Kidney (tissue), 14 donors: ENCODE measurements around the gene LDLRAP1. TPM values are rescaled to one million over a fixed set of nuclear protein-coding genes. Genes with fewer than 3 reads are reported as not detected.

Experiments
- DNase-seq, 5 donors: peaks; one replicate each; pipeline ENCODE4 v3.0.0-alpha.2; 2013 to 2020
- FAIRE-seq: peaks from 2 replicates; lab custom pipeline; 2012; peaks lifted over from hg19 to GRCh38; lab: Jason Lieb, UNC
- H3K27ac ChIP-seq, 2 donors: one replicate each; pipeline ENCODE4 v1.7.0; 2013; ENCODE audit warnings: low read depth in 2 of 2, low read length in 2 of 2, inconsistent platforms in 1 of 2
- H3K27me3 ChIP-seq: one replicate; pipeline ENCODE4 v1.7.1; 2013; ENCODE audit warnings: low read length, inconsistent platforms; ENCODE audit not compliant: control insufficient read depth, insufficient read depth
- H3K36me3 ChIP-seq, 3 donors: one replicate each; pipeline versions ENCODE4 v1.7.0 to v1.7.1; 2013; ENCODE audit warnings: low read length in 3 of 3, control low read depth in 1 of 3, inconsistent platforms in 1 of 3; ENCODE audit not compliant: insufficient read depth in 3 of 3, control insufficient read depth in 2 of 3
- H3K4me1 ChIP-seq, 3 donors: one replicate each; pipeline versions ENCODE4 v1.7.0 to v1.7.1; 2013; ENCODE audit warnings: low read length in 3 of 3, inconsistent platforms in 1 of 3, low read depth in 1 of 3; ENCODE audit not compliant: control insufficient read depth in 2 of 3, insufficient read depth in 2 of 3
- H3K4me3 ChIP-seq, 3 donors: one replicate each; pipeline versions ENCODE4 v1.7.0 to v1.8.1; 2013; ENCODE audit warnings: low read length in 3 of 3, control low read depth in 1 of 3, inconsistent platforms in 1 of 3
- H3K9ac ChIP-seq, 3 donors: one replicate each; pipeline versions ENCODE4 v1.7.0 to v1.7.1; 2013; ENCODE audit warnings: low read length in 3 of 3, control low read depth in 1 of 3, inconsistent platforms in 1 of 3
- H3K9me3 ChIP-seq, 3 donors: one replicate each; pipeline versions ENCODE4 v1.7.0 to v1.7.1; 2013; ENCODE audit warnings: low read length in 3 of 3, control low read depth in 1 of 3, inconsistent platforms in 1 of 3; ENCODE audit not compliant: control insufficient read depth in 2 of 3, insufficient read depth in 1 of 3
- CTCF ChIP-seq: IDR thresholded peaks from 3 replicates; pipeline ENCODE4 v1.5.1; 2012; ENCODE audit warnings: mild to moderate bottlenecking, moderate library complexity, borderline replicate concordance; ENCODE audit not compliant: insufficient read depth; ENCODE audit errors: extremely low read depth
- intact Hi-C: fragments of 100-400 bp; cut with DNase I; formaldehyde crosslinking; loops from one replicate; pipeline ENCODE4 v1.11.1; 2022
- polyA plus RNA-seq: library from polyadenylated mRNA; stranded (reverse); fragments of 350-450 nt; fragmentation: Illumina TruSeq; extraction: RNeasy Lipid Tissue Mini Kit (QIAGEN cat#74804); gene quantifications from one replicate; pipeline ENCODE4 v1.2.3, GENCODE V29; 2014; ENCODE audit warnings: low read depth, low replicate concordance; ENCODE audit not compliant: insufficient read depth
- total RNA-seq: library from RNA; stranded (reverse); fragmentation: NEBNext Ultra II Directional; extraction: Animal tissue kit (Norgen Biotek cat#: 25700); gene quantifications from one replicate; pipeline ENCODE4 v1.2.1, GENCODE V29; 2021
- donor health status: control.
- donor health status: control.
- donor health status: control.
- donor health status: control.
- donor health status: control.
- donor health status: DM: yes; HTN: yes; CAD: no.
- donor health status: Normal renal cell carcinoma (clear cell type).

Gene LDLRAP1
- total and polyA plus RNA-seq, 2 donors from 2014 or later, result 14.4 to 26.2 TPM

DNA sequence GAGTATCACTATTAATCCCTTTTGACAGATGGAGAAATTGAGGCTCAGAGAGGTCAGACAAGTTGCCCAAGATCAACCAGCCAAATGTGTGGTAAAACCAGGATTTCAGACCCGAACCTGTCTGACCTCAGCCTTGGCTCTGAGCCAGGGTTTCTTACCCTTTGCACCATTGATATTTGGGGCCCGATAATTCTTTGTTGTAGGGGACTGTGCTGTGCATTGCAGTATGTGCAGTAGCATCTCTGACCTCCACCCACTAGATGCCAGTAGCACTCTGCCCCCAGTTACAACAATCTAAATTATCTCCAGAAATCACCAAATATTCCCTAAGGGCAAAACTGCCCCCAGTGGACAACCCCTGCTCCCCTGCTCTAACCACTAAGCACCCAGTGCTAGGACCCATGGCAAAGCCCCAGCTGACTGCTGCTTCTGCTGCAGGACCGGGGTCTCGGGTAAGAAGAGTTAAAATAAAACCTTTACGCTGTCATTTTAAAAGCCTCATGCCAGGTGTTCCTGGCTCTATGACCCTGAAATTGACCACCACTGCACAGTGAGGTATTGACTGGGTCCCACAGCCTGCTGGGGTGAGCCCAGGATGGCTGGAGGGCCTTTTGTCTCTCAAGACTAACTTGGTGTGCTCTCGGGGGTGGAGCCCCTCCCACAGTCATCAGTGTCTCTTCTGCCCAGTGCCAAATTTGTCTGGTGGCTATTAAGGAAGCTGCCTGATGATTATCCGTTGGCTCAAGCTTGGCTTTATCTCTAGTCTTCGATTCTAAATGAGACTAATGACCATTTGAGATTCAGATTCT, 67.6 kb downstream of the LDLRAP1 start:
- TF ChIP-seq CTCF, result no peak
- H3K27me3 ChIP-seq, result peaks cover 2% of the 10 kb centered on the region
- intact Hi-C loops, result loop anchor here (10.0 kb wide), 1 partner anchor 184 kb away; no protein-coding TSS in a partner anchor
- FAIRE-seq, result no peak
- no peak overlapping the region for H3K27ac ChIP-seq
- H3K4me3 ChIP-seq, result no peak overlapping the region
- H3K4me1 ChIP-seq, result peaks cover 0 to 3% (median 0%) of the 10 kb centered on the region in 3 donors
- H3K36me3 ChIP-seq, result no peaks in the 10 kb centered on the region
- no peaks in the 10 kb centered on the region for H3K9me3 ChIP-seq
- H3K9ac ChIP-seq, result no peak overlapping the region
- DNase-seq, result no peak

GRCh38 chr1:25611843-25612242, 68.4 kb downstream of the LDLRAP1 start:
- Histone ChIP-seq H3K9me3 (no peaks in the 10 kb centered on the region), H3K27me3 (peaks cover 2% of the 10 kb centered on the region), H3K4me1 (peaks cover 0 to 5% (median 0%) of the 10 kb centered on the region in 3 donors), H3K36me3 (no peaks in the 10 kb centered on the region), H3K9ac (no peak overlapping the region), H3K27ac (no peak overlapping the region), H3K4me3 (no peak overlapping the region)
- intact Hi-C loops, result loop anchor here (10.0 kb wide), 1 partner anchor 183 kb away; no protein-coding TSS in a partner anchor
- DNase-seq (no peak), FAIRE-seq (no peak)
- TF ChIP-seq CTCF, result no peak

GRCh38 chr1:25612421-25612820, 69.0 kb downstream of the LDLRAP1 start:
- Histone ChIP-seq H3K9ac (no peak overlapping the region), H3K36me3 (no peaks in the 10 kb centered on the region), H3K4me1 (peaks cover 0 to 5% (median 0%) of the 10 kb centered on the region in 3 donors), H3K4me3 (no peak overlapping the region), H3K27ac (no peak overlapping the region), H3K27me3 (peaks cover 2% of the 10 kb centered on the region), H3K9me3 (no peaks in the 10 kb centered on the region)
- FAIRE-seq (no peak), DNase-seq (no peak)
- TF ChIP-seq CTCF, result no peak
- intact Hi-C loops, result loop anchor here (10.0 kb wide), 1 partner anchor 182 kb away; no protein-coding TSS in a partner anchor
